HL-60 (cell line): ENCODE data around the gene LTN1.

Experiments used
- DNase-seq, 2 experiments: peaks; one replicate each; pipeline ENCODE4 v3.0.0-alpha.2; 2010 to 2020; ENCODE audit warnings: low read depth in 1 of 2, low spot score in 1 of 2
- H3K27ac ChIP-seq: fragments of 250-450 bp; sonication (Bioruptor Pico); replicated peaks from 2 replicates; pipeline ENCODE4 v1.5.1; 2020; ENCODE audit warnings: mild to moderate bottlenecking, moderate library complexity
- H3K27me3 ChIP-seq: fragments of 250-450 bp; sonication (Bioruptor Pico); 2 replicates; pipeline ENCODE4 v1.5.1; 2021; ENCODE audit warnings: mild to moderate bottlenecking, moderate library complexity; ENCODE audit not compliant: insufficient read depth, poor library complexity, severe bottlenecking
- H3K4me3 ChIP-seq: replicated peaks from 2 replicates; pipeline ENCODE4 v1.5.1; 2011; ENCODE audit warnings: mild to moderate bottlenecking, control low read depth, low read length; ENCODE audit not compliant: insufficient read depth
- CTCF ChIP-seq: IDR thresholded peaks from one replicate; pipeline ENCODE4 v1.5.1; 2011; ENCODE audit warnings: low read length, control low read depth, inconsistent platforms; ENCODE audit not compliant: insufficient read depth
- GABPA ChIP-seq: IDR thresholded peaks from 2 replicates; pipeline ENCODE4 v1.6.1; 2012; ENCODE audit warnings: low read depth
- POLR2AphosphoS5 ChIP-seq: IDR thresholded peaks from 2 replicates; pipeline ENCODE4 v1.6.1; 2012; ENCODE audit warnings: low read depth
- REST ChIP-seq: IDR thresholded peaks from 2 replicates; pipeline ENCODE4 v1.6.1; 2012; ENCODE audit warnings: low read depth; ENCODE audit not compliant: insufficient replicate concordance
- SPI1 ChIP-seq: IDR thresholded peaks from 2 replicates; pipeline ENCODE4 v1.6.1; 2012; ENCODE audit warnings: low read depth, mild to moderate bottlenecking, borderline replicate concordance

LTN1 gene

GRCh38 chr21:29033301-29033700, 40.6 kb upstream of the LTN1 start:
- no peak overlapping the region for H3K27ac ChIP-seq
- H3K27me3 ChIP-seq = no peaks in the 10 kb centered on the region
- TF ChIP-seq REST (no peak), CTCF (no peak), POLR2AphosphoS5 (no peak), GABPA (no peak), SPI1 (no peak)
- no peak for DNase-seq
- H3K4me3 ChIP-seq = no peak overlapping the region

GRCh38 chr21:29030909-29031308, 38.2 kb upstream of the LTN1 start:
- no peak overlapping the region for H3K27ac ChIP-seq
- H3K4me3 ChIP-seq = no peak overlapping the region
- no peak for TF ChIP-seq GABPA
- no peak for TF ChIP-seq CTCF
- no peak for TF ChIP-seq REST
- no peak for TF ChIP-seq POLR2AphosphoS5
- TF ChIP-seq SPI1 = no peak
- no peak for DNase-seq
- H3K27me3 ChIP-seq = no peaks in the 10 kb centered on the region

- no peaks in the 10 kb centered on the region for H3K27me3 ChIP-seq
- H3K27ac ChIP-seq = no peak overlapping the region
- no peak overlapping the region for H3K4me3 ChIP-seq
- no peak for DNase-seq
- TF ChIP-seq POLR2AphosphoS5 = no peak
- TF ChIP-seq CTCF = no peak
- no peak for TF ChIP-seq GABPA
- no peak for TF ChIP-seq SPI1
- TF ChIP-seq REST = no peak
Observed at GRCh38 chr21:29029524-29029923, 36.8 kb upstream of the LTN1 start.
